Stimulated activated CD4-positive, alpha-beta T cell treated with anti-CD3 and anti-CD28 coated beads, Interleukin-15, amount 100 ng/mL, for 24 hours (primary cell): ENCODE data around the gene MBD6.
"Not testable (repeated sequence)": the region's sequence is repeated elsewhere in the genome, so short reads cannot be mapped to it uniquely, and the experiment has no call there.

ENCODE experiments used
- DNase-seq: peaks from one replicate; pipeline ENCODE4 v3.0.0-alpha.2; 2020

Gene MBD6

GRCh38 chr12:57550641-57551549 is 28.3 kb downstream of the MBD6 start:
- DNase-seq: no peak

DNA sequence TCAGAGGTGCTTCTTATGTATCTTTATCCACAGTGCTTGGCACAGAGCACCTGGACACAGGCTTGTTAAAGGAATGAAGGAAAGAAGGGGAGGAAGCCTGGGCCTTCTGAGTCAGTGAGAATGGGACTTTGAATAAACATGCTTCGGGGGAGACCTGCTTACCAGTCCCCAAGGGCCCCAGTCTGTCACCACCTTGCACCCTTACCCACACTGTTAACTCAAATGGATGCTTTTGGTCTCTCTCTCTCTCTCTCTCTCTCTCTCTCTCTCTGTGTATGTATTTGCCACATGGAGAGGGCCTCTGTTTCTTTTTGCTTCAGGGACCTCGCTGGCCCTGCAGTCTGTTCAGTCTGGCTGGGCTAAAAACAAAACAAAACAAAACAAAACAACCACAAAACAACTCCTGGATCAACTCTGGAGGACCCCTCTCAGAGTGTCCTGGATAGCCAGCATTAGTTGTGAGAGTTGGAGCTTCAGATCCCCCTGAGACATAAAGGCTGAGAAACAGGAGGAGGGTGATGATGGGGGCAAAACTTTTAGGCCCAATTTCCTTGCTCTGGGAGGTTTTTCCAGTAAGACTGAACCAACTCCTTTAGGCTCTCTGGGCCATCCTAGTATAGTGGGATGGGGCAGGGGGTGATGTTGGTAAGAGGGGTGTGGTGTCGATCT is 29.1 kb downstream of the MBD6 start:
- no peak for DNase-seq

- DNase-seq: no peak
Measured at GRCh38 chr12:57552306-57552651, 29.7 kb downstream of the MBD6 start.

DNA sequence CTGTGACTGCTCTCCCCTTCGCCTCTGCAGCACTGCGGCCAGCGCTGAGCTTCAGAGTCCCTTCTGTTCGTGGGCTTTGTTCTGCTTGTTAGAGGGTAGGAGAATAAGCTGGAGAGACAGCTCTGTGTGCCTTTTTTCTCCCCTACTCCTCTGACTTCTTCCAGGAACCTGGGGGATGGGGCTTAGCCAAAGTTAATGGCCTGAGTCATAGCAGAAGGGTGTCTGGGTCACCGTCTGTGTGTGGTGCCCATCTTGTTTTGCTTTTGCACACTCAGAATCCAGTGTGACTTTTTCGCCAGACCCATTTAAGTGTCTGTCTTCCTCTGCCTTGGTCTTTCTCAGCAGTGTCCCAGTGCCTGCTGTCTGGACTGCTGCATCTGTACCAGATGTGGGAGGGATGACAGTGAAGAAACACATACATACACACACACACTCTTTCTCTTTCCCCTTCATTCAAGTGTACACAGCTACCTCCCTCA is 30.2 kb downstream of the MBD6 start:
- no peak for DNase-seq

GRCh38 chr12:57553343-57554202 is 30.9 kb downstream of the MBD6 start:
- no peak for DNase-seq

- DNase-seq: no peak
Measured at GRCh38 chr12:57554453-57554852, 31.8 kb downstream of the MBD6 start.

DNA sequence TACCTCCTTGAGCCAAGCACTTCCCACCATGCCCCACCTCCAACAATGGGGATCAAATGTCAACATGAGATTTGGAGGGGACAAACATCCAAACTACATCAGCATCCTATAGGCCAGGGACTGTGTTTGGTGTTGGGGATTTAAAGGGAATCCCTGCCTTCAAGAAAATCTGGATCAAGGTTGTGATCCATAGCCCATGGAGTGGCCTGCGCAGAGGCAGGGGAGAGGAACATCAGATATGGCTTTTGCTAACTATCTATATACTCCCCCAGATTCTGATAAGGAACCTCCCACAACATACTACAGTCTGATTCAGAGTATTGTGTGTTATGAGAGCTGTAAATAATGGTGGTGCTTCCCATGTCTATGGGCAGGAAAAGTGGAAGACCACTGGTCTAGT is 32.3 kb downstream of the MBD6 start:
- DNase-seq: no peak

DNA sequence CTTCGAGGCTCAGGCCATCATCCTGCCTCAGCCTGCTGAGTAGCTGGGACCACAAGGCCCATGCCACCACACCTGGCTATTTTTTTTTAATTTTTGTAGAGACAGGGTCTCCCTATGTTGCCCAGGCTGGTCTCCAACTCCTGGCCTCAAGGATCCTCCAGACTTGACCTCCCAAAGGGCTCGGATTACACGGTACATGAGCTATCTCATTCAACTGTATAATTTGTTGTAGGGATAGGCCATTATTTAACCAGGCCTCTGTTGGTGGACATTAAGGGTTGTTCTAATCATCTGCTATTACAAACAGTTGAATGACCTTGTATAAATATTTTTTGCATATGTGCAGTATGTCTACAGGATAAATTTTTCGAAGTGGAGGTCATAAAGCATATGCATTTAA is 36.2 kb downstream of the MBD6 start:
- DNase-seq: no peak

DNA sequence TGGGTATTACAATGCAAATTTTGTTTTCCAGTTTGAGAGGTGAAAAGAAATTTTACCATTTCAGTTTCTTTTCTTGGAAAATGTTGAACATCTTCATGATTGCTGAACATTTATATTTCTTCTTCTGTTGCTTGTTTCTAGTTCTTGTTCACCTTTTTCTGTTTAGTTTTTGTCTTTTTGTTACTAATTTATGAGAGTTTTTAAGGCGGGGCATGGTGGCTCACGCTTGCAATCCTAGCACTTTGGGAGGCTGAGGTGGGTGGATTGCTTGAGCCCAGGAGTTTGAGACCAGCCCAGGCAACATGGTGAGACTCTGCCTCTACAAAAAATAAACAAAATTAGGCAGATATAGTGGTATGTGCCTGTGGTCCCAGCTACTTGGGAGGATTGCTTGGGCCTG is 37.9 kb downstream of the MBD6 start:
- no peak for DNase-seq

GRCh38 chr12:57561117-57561516 is 38.5 kb downstream of the MBD6 start:
- DNase-seq: not testable (repeated sequence)

DNA sequence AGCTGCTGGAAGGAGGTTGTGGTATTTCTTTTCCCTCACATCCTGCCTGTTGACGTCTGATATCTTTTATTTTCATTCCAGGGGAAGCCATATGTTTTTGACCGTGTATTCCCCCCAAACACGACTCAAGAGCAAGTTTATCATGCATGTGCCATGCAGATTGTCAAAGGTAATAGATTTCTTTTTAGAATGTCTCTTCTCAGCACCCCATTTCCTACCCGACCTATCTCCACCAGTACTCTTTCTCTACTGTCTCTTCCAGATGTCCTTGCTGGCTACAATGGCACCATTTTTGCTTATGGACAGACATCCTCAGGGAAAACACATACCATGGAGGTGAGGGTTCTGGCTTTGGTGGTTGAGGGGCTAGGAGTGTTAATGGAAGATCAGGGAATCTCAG is 40.7 kb downstream of the MBD6 start:
- no peak for DNase-seq

DNA sequence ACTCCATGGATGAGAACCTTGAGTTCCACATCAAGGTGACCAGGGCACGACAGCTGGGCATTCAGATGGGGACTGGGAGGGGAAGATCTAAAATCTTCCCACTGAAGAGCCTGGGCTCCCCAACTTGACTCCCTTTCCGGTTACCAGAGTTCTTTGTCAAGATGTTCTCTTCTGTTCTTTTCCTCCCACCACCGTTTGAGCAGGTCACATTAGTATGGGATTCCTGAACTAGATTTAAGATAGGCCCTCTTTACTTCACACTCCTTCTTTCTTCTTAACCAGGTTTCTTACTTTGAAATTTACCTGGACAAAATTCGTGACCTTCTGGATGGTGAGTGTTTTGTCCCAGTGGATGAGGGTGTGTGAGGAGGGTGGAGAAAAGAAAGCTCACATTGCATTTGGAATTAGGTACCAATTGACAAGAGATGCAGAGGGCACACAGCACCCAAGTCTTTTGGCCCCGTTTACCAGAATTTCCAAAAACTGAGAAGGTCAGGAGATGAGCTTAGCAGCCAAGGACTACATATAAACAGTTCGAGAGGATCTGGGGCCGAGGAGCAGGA is 41.6 kb downstream of the MBD6 start:
- DNase-seq: no peak

GRCh38 chr12:57568838-57569237 is 46.2 kb downstream of the MBD6 start:
- no peak for DNase-seq

DNA sequence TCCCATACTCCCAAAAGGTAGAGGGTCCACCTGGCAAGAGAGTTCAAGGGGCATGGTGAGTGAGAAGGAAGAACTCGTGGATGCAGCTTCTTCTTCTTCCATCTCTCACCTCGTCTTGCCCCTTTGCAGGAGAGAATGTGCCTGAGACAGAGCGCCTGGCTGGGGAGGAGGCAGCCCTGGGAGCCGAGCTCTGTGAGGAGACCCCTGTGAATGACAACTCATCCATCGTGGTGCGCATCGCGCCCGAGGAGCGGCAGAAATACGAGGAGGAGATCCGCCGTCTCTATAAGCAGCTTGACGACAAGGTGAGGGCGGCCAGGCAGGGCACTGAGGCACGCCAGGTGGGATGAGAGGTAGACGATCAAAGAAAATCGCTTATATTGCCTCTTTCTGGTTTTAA is 47.2 kb downstream of the MBD6 start:
- no peak for DNase-seq

- DNase-seq: not testable (repeated sequence)
Measured at GRCh38 chr12:57570438-57570837, 47.8 kb downstream of the MBD6 start.

DNA sequence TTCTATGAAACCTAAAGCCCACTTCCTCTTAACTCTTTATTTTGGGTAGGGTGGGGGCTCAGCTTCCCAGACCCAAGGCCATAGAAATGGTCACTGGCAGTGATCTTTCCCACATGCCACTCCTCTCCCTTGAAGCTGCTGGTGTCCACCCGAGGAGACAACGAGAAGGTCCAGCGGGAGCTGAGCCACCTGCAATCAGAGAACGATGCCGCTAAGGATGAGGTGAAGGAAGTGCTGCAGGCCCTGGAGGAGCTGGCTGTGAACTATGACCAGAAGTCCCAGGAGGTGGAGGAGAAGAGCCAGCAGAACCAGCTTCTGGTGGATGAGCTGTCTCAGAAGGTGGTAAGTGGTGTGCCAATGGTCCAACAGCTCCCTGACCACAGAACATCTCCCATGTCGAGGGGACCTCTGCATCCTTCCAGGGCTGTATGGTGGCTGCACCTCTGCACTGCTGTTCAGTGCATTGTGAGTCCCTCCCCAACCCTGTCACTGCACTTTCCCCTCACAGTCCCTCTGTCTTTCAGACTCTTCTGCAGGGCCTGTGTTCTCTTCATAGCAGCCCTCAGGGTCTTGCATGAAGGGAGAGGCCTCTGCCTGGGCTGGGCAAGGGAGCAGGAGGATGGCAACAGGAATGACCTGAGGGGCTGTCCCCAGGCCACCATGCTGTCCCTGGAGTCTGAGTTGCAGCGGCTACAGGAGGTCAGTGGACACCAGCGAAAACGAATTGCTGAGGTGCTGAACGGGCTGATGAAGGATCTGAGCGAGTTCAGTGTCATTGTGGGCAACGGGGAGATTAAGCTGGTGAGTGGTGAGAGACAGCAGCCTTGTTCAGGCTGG is 49.5 kb downstream of the MBD6 start:
- no peak for DNase-seq

DNA sequence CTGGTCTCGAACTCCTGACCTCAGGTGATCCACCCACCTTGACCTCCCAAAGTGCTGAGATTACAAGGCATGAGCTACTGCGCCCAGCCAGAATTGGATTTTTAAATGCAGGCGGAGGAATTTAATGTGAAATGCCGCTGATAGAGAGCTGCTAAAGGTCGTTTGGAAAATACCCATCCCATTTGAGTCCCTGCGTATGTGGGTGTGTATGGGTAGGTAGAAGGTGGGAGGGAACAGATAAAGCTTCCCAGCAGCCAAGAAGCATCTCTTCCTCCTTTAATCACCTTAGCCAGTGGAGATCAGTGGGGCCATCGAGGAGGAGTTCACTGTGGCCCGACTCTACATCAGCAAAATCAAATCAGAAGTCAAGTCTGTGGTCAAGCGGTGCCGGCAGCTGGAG is 52.2 kb downstream of the MBD6 start:
- no peak for DNase-seq

GRCh38 chr12:57575771-57576612 is 53.4 kb downstream of the MBD6 start:
- DNase-seq: no peak

DNA sequence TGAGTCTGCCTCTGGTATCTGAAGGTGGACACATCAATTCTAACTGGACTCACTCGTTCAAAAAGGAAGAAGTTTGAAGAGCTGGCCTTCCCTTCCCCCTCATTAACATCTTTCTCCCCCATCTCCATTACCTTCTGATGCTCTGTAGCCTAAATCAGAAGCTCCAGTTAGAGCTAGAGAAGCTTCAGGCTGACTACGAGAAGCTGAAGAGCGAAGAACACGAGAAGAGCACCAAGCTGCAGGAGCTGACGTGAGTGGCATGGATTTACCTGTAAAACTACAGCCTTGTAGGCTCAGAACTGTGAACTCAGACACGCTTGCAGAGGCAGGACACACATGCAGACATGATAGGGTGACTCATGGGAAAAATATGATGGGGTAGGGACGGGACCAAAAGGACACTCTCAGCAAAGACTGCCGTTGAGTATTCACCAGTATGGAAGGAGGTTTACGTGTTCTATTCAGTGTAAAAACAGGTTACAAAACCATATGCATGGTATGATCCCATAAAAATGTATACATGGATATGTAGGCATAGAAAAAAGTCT is 54.1 kb downstream of the MBD6 start:
- no peak for DNase-seq

- no peak for DNase-seq
Measured at GRCh38 chr12:57577981-57578758, 55.5 kb downstream of the MBD6 start.
